ENCODE measurements around the gene UACA. TPM values are rescaled to one million over a fixed set of nuclear protein-coding genes. Genes with fewer than 3 reads are reported as not detected.

Gene UACA
- total RNA-seq, 1 donor from 2014 or later, result 39.9 TPM

GRCh38 chr15:70643106-70643782 is 120.1 kb downstream of the UACA start:
- no peaks in the 10 kb centered on the region for H3K27me3 ChIP-seq
- no peak for ATAC-seq

DNA sequence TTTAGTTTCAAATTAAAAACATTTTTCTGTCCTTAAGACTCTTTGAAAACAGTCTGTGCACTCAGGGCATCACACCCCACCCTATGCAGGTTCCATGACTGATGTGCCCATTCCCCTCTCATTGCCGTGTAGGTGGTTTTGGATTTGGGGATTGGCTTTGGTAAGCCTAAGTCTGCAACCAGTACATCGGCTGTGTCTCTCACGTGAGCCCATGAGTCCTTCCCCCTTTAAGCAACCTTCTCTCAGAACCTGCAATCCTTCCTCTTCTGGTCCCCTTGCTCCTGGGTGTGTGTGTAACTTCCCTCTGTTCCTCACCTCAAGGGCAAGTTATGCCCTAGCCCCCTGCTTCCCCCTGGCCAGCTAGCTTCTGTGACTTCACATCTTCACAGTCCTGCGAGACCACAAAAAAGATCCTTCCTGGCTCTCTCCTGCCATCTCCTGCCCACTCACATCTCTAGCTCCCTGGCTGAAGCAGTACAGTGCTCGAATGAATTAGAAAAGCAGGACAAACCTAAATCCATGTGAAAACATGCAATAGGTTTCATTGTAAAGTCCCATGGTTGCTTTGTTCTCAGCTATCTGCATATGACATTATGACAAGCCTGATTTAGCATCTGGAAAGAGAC is 126.7 kb downstream of the UACA start:
- no peak overlapping the region for H3K27ac ChIP-seq
- peak; percentile 39 for ATAC-seq
- H3K9me3 ChIP-seq, result no peaks in the 10 kb centered on the region
- intact Hi-C loops (cut with DNase I), result no loop called here
- no peaks in the 10 kb centered on the region for H3K27me3 ChIP-seq
- H3K4me3 ChIP-seq, result no peak overlapping the region
- TF ChIP-seq, protein P1, sequence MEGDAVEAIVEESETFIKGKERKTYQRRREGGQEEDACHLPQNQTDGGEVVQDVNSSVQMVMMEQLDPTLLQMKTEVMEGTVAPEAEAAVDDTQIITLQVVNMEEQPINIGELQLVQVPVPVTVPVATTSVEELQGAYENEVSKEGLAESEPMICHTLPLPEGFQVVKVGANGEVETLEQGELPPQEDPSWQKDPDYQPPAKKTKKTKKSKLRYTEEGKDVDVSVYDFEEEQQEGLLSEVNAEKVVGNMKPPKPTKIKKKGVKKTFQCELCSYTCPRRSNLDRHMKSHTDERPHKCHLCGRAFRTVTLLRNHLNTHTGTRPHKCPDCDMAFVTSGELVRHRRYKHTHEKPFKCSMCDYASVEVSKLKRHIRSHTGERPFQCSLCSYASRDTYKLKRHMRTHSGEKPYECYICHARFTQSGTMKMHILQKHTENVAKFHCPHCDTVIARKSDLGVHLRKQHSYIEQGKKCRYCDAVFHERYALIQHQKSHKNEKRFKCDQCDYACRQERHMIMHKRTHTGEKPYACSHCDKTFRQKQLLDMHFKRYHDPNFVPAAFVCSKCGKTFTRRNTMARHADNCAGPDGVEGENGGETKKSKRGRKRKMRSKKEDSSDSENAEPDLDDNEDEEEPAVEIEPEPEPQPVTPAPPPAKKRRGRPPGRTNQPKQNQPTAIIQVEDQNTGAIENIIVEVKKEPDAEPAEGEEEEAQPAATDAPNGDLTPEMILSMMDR (IDR thresholded peaks at IDR 0.05), result no peak
- DNase-seq, result no peak
- no peaks in the 10 kb centered on the region for H3K36me3 ChIP-seq
- H3K4me1 ChIP-seq, result no peaks in the 10 kb centered on the region

More at GRCh38 chr15:70643106-70643782, 120.1 kb downstream of the UACA start:
- Histone ChIP-seq H3K27ac (no peak overlapping the region), H3K9me3 (no peaks in the 10 kb centered on the region), H3K4me1 (no peaks in the 10 kb centered on the region), H3K4me3 (no peak overlapping the region), H3K36me3 (no peaks in the 10 kb centered on the region)
- TF ChIP-seq, protein P1 (IDR thresholded peaks at IDR 0.05), result no peak
- intact Hi-C loops (cut with DNase I), result no loop called here
- DNase-seq, result no peak

DNA sequence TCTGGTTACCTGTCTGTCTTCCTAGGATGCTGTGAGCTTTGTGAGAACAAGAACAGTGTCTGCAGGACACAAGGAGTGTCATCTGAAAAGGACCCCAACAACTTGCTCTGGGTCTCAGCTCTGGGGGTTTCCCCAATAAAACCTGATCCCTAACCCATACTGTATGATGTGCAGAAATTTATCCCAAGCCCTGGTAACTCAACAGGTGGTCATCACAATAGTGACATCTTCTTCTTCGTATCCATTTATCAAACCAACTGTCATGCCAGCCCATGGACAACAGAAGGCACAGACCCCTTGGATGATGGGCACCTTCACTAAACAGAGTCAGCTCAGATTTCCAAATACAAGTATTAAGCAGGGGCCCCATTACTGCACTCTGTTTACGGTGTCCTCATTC is 127.5 kb downstream of the UACA start:
- intact Hi-C loops (cut with DNase I), result no loop called here
- Histone ChIP-seq H3K9me3 (no peaks in the 10 kb centered on the region), H3K4me3 (no peak overlapping the region), H3K27ac (no peak overlapping the region), H3K27me3 (no peaks in the 10 kb centered on the region), H3K36me3 (no peaks in the 10 kb centered on the region), H3K4me1 (no peaks in the 10 kb centered on the region)
- DNase-seq (no peak), ATAC-seq (no peak)
- TF ChIP-seq, protein P1 (IDR thresholded peaks at IDR 0.05), result no peak

DNA sequence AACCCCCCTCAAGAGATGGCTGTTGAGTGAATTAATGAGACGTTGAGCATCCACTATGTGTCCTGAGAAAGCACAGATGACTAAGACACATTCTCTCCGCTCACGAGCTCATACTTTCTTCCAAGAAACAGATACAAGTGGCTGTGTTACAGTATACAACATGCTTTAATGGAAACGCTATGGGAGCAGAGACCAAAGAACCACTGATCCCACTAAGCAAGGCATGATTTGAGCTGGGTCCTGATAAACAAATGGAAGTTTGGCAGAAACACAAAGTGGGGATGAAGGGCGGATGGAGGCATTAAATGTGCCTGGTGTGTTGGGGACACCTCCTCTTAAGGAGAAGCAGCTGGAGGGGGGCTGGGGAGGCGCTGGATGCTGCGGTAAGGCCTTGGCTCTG is 129.4 kb downstream of the UACA start:
- Histone ChIP-seq H3K36me3 (no peaks in the 10 kb centered on the region), H3K27ac (no peak overlapping the region), H3K27me3 (no peaks in the 10 kb centered on the region), H3K4me3 (no peak overlapping the region), H3K4me1 (no peaks in the 10 kb centered on the region), H3K9me3 (no peaks in the 10 kb centered on the region)
- no peak for DNase-seq
- no peak for ATAC-seq
- intact Hi-C loops (cut with DNase I), result no loop called here
- TF ChIP-seq, protein P1 (IDR thresholded peaks at IDR 0.05), result no peak

DNA sequence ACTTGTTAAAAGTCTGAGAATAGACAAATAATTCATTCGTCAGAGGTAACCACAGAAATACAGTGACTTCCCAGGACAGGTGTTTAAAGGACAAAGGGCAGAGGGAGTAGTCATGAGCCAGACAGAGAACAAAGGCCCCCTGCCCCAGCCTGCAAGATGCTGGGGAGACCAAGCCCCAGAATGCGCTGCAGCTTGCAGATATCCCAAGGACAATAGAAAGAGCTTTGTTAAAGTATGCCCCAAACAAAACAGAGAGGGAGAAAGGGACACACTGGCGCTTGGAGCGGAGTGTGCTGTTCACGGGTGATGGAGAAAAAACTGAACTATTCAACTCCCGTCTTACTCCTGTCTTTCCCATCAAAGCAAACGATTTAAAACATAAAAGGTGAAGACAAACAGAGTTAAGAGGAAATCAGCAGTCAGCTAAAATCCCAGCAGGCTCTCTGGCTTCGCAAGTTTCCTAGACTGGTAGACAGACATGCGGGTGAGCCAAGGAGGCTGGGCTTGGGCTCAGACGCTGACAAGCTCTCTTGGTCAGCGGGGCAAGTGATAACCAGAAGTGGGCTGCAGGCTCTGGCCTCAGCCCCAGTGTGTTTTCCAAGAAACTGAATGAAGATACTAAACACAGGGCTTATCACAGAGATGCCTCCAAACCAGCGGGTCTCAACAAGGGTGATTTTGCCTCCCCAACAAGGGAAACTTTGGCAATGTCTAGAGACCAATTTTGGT is 130.1 kb downstream of the UACA start:
- ATAC-seq, result no peak
- intact Hi-C loops (cut with DNase I), result no loop called here
- Histone ChIP-seq H3K27me3 (no peaks in the 10 kb centered on the region), H3K36me3 (no peaks in the 10 kb centered on the region), H3K4me3 (no peak overlapping the region), H3K4me1 (no peaks in the 10 kb centered on the region), H3K9me3 (no peaks in the 10 kb centered on the region), H3K27ac (no peak overlapping the region)
- DNase-seq, result no peak
- TF ChIP-seq, protein P1 (IDR thresholded peaks at IDR 0.05), result no peak

Data from upper lobe of right lung (tissue), 1 donor.